ENCODE measurements around the gene ZNF266.
A peak's percentile ranks its signal among the peaks of the same experiment; 100 is the strongest.

ZNF266 gene

DNA sequence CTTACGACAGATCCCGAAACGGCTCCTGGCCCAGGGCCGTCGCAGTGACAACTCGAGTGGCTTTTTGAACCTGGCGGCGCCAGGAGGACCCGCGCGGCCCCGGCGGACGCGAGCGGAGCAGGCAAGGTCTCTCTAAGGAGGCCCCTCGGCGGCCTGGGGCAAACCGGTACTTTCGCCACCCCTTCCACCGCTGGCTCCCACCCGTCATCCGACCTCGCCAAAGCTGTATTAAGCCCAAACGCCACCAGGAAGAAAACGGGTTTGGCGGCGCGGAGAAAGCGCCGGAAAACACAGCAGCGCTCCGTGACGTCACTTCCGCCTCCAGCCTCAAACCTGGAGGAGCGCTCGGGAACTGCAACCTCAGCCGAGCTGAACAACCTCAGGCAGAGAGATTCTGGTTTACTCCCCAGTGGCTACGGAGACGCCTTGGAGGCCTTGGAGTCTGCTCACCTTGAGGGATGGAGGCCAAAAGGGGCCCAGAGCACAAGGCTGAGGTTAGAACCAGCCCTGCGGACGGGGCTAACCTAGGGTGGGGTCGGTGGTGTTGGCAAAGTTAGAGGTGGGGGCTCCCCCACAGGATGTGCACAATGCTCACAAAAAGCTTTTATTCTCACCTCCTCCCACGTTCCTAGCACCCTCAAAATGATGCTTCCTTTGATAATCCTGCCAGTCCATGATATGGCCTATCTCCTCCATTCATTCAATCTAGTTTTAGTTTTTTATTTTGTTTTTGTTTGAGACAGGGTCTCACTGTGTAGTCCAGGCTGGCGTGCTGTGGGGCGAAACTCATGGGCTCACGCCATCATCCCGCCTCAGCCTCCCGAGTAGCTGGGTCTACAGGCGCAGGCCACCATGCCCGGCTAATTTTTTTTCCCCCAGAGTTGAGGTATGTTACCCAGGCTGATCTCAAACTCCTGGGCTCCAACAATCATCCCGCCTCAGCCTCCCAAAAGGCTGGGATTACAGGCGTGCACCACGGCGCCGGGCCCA lies at the start of gene ZNF266:
ZNF266 (minus strand) TSS at position 295 of the 990 bp plus-strand sequence. CDS start 15,484 bp downstream, outside the sequence.
- H3K4me3 ChIP-seq (ENCODE audit: low read depth, low read length): peak within 1 kb of the TSS; percentile 73
- peak; percentile 81 for DNase-seq (ENCODE audit: low read depth)
- TF ChIP-seq, protein P1, sequence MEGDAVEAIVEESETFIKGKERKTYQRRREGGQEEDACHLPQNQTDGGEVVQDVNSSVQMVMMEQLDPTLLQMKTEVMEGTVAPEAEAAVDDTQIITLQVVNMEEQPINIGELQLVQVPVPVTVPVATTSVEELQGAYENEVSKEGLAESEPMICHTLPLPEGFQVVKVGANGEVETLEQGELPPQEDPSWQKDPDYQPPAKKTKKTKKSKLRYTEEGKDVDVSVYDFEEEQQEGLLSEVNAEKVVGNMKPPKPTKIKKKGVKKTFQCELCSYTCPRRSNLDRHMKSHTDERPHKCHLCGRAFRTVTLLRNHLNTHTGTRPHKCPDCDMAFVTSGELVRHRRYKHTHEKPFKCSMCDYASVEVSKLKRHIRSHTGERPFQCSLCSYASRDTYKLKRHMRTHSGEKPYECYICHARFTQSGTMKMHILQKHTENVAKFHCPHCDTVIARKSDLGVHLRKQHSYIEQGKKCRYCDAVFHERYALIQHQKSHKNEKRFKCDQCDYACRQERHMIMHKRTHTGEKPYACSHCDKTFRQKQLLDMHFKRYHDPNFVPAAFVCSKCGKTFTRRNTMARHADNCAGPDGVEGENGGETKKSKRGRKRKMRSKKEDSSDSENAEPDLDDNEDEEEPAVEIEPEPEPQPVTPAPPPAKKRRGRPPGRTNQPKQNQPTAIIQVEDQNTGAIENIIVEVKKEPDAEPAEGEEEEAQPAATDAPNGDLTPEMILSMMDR (IDR thresholded peaks at IDR 0.05; ENCODE audit: control insufficient read depth, extremely low read depth, insufficient read depth): peak; percentile 31; the same call in 1 of the 2 replicates

DNA sequence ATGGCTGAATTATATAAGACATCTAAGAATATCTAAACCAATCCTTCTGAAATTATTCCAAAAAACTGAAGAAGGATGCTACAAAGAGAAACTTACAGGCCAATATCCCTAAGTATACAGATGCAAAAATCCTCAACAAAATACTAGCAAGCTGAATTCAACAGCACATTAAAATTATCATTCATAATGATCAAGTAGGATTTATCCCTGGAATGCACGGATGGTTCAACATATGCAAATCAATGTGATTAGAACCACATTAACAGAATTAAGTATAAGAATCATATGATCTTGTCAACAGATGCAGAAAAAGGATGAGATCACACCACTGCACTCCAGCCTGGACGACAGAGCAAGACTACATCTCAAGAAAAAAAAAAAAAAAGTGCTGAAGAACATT lies 49.8 kb upstream of the ZNF266 start:
- DNase-seq (ENCODE audit: low read depth): no peak
- no peak overlapping the region for H3K4me3 ChIP-seq (ENCODE audit: low read depth, low read length)
- TF ChIP-seq, protein P1 (IDR thresholded peaks at IDR 0.05; ENCODE audit: control insufficient read depth, extremely low read depth, insufficient read depth): no peak

DNA sequence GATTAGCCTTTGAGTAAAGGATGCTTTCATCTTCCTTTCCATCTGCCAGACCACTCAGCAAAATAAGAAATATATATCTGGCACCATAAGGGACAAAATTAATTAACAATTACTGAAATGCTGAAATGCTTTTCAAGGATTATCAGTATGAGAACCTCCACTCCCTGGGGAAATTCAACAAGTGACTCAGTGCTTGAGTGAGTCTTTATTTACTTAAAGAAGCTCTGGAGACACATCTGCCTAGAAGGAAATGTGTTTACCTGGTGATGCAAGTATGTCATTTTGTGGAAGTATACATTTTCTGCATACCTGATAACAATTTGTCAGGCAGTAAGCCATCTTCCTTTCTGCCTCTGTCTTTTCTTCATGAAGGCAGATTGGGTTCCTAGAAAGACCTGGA lies 39.6 kb upstream of the ZNF266 start:
- TF ChIP-seq, protein P1 (IDR thresholded peaks at IDR 0.05; ENCODE audit: control insufficient read depth, extremely low read depth, insufficient read depth): no peak
- H3K4me3 ChIP-seq (ENCODE audit: low read depth, low read length): no peak overlapping the region
- DNase-seq (ENCODE audit: low read depth): no peak

DNA sequence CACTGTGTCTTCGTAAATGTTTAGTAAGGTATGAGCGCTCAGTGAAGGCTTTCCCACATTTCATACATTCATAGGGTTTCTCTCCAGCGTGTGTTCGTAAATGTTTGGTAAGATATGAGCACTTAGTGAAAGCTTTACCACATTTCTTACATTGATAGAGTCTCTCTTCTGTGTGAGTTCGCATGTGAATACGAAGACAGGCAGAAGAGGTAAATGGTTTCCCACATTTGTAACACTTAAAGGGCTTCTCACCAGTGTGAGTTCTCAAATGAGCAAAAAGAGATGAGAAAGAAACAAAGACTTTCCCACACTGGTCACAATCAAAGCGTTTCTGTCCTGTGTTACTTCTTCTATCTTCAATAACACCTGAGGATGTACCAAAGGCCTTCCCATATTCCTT lies 31.8 kb upstream of the ZNF266 start:
- TF ChIP-seq, protein P1 (IDR thresholded peaks at IDR 0.05; ENCODE audit: control insufficient read depth, extremely low read depth, insufficient read depth): no peak

DNA sequence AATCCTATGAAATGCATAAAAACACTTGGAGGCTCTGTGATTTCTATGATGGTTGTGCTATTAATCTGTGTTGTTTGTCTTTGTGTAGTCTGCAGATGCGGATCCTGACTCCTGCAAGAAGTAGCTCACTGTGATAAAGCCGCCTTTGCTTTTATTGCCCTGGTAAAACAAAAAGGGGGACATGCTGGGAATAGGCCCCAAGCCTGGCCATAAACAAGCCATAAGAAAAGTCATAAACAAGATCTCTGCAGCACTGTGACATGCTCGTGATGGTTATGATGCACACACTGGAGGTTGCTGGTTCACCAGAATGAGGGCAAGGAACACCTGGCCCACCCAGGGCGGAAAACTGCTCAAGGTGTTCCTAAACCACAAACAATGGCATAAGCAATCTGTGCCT lies 26.6 kb upstream of the ZNF266 start:
- DNase-seq (ENCODE audit: low read depth): no peak
- TF ChIP-seq, protein P1 (IDR thresholded peaks at IDR 0.05; ENCODE audit: control insufficient read depth, extremely low read depth, insufficient read depth): no peak
- no peak overlapping the region for H3K4me3 ChIP-seq (ENCODE audit: low read depth, low read length)

More for the DNA sequence above, 31.8 kb upstream of the ZNF266 start:
- no peak for DNase-seq (ENCODE audit: low read depth)
- no peak overlapping the region for H3K4me3 ChIP-seq (ENCODE audit: low read depth, low read length)

DNA sequence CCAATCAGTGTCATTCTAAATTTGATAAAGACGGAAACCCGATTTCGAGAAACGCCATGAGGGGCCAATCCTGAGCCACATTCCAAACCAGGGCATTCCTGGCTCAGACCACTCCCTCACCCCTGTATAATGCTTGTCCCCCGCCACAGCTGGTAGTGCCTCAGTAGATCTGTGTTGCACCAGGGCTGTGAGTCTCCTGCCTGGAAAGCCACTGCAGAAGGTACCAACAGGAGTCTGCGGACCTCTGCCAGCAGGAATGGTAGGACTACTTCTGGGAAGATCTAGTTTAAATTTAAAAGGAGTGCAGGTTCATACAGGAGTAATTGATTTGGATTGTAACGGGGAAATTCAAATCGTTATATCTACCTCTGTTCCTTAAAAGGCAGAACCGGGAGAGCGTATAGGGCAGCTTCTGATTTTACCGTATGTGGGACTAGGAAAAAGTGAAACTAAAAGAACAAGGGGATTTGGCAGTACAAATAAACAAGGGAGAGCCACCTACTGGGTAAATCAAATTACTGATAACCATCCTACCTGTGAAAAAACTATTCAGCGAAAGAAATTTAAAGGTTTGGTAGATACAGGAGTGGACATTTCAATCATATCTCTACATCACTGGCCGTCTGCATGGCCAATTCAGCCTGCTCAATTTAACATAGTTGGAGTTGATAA lies 20.8 kb upstream of the ZNF266 start:
- H3K4me3 ChIP-seq (ENCODE audit: low read depth, low read length): peak overlapping the region; percentile 42
- TF ChIP-seq, protein P1 (IDR thresholded peaks at IDR 0.05; ENCODE audit: control insufficient read depth, extremely low read depth, insufficient read depth): no peak
- no peak for DNase-seq (ENCODE audit: low read depth)
